PC-9 (cell line): Measurements from ENCODE around the gene GPR160. TPM values are rescaled to one million over a fixed set of nuclear protein-coding genes. Genes with fewer than 3 reads are reported as not detected.

Experiments used
- Bru-seq: library from RNA; stranded (reverse); fragments of 400-500 nt; gene quantifications from one replicate; lab custom pipeline; 2021; lab: Mats Ljungman, UMichigan
- BruChase-seq, 2 experiments: library from RNA; stranded (reverse); fragments of 400-500 nt; gene quantifications; one replicate each; lab custom pipeline; 2021; lab: Mats Ljungman, UMichigan
- BruUV-seq: library from RNA; stranded (reverse); fragments of 400-500 nt; replicated peaks from 2 replicates; lab custom pipeline; 2021; lab: Mats Ljungman, UMichigan
- CTCF ChIA-PET: fragments of 300-600 bp; sonication (Branson Sonifier 250); formaldehyde crosslinking; loops from one replicate; lab custom pipeline; 2022; ENCODE audit warnings: antibody characterized with exemption; lab: Charles Lee
- POLR2A ChIA-PET: fragments of 300-600 bp; sonication (Branson Sonifier 250); formaldehyde crosslinking; loops from one replicate; lab custom pipeline; 2022; ENCODE audit warnings: antibody characterized with exemption; ENCODE audit not compliant: unreplicated experiment; lab: Charles Lee
- DNase-seq, 2 experiments: peaks; one replicate each; pipeline versions ENCODE4 v3.0.0 to v3.0.0-alpha.2; 2015 to 2022; ENCODE audit warnings: mixed read lengths in 1 of 2
- H2AFZ ChIP-seq: fragments of 200-600 bp; sonication (generic); 2 replicates; pipeline ENCODE4 v1.8.1; 2017; ENCODE audit warnings: antibody characterized with exemption
- H3F3A ChIP-seq: fragments of 200-600 bp; sonication (generic); 2 replicates; pipeline ENCODE4 v1.8.1; 2017; ENCODE audit warnings: antibody characterized with exemption, mild to moderate bottlenecking, low read depth; ENCODE audit not compliant: insufficient read depth
- H3K27ac ChIP-seq: fragments of 200-600 bp; sonication (generic); 2 replicates; pipeline ENCODE4 v1.6.1; 2016; ENCODE audit warnings: mixed run types
- H3K27me3 ChIP-seq: fragments of 200-600 bp; sonication (generic); 2 replicates; pipeline ENCODE4 v1.6.1; 2016; ENCODE audit warnings: low read depth, mixed run types; ENCODE audit not compliant: insufficient read depth
- H3K36me3 ChIP-seq: fragments of 200-600 bp; sonication (generic); 2 replicates; pipeline ENCODE4 v1.6.1; 2016; ENCODE audit warnings: low read depth, mixed run types
- H3K4me1 ChIP-seq: fragments of 200-600 bp; sonication (generic); replicated peaks from 2 replicates; pipeline ENCODE4 v1.6.1; 2016; ENCODE audit warnings: mixed run types; ENCODE audit not compliant: insufficient read depth
- H3K4me2 ChIP-seq: fragments of 200-600 bp; sonication (generic); 2 replicates; pipeline ENCODE4 v1.6.1; 2017; ENCODE audit warnings: mixed run types
- H3K4me3 ChIP-seq: fragments of 200-600 bp; sonication (generic); 2 replicates; pipeline ENCODE4 v1.6.1; 2016; ENCODE audit warnings: mixed run types
- H3K79me2 ChIP-seq: fragments of 200-600 bp; sonication (generic); 2 replicates; pipeline ENCODE4 v1.6.1; 2017; ENCODE audit warnings: low read depth, mixed run types
- H3K9me2 ChIP-seq: fragments of 200-600 bp; sonication (generic); 2 replicates; pipeline ENCODE4 v1.8.1; 2017; ENCODE audit warnings: mild to moderate bottlenecking; ENCODE audit not compliant: insufficient read depth
- H3K9me3 ChIP-seq: fragments of 200-600 bp; sonication (generic); 2 replicates; pipeline ENCODE4 v1.8.1; 2016; ENCODE audit warnings: low read depth; ENCODE audit not compliant: insufficient read depth
- H4K20me1 ChIP-seq: fragments of 200-600 bp; sonication (generic); 2 replicates; pipeline ENCODE4 v1.8.1; 2017; ENCODE audit not compliant: insufficient read depth
- EZH2 ChIP-seq: fragments of 200-600 bp; sonication (generic); IDR thresholded peaks from 2 replicates; pipeline ENCODE4 v1.8.0; 2017; ENCODE audit warnings: antibody characterized with exemption, low read depth
- intact Hi-C: fragments of 100-400 bp; cut with micrococcal nuclease; formaldehyde crosslinking; loops from one replicate; pipeline ENCODE4 v1.10.0; 2022; ENCODE audit not compliant: unreplicated experiment
- long read RNA-seq: library from polyadenylated mRNA; stranded (forward); transcript quantifications from one replicate; pipeline ENCODE4 v2.0.0, GENCODE V29; 2022
- total RNA-seq: library from RNA; stranded (reverse); gene quantifications from 2 replicates; pipeline ENCODE4 v1.2.3, GENCODE V29; 2021
- TF ChIP-seq, protein P1 (sequence below): fragments of 200-600 bp; sonication (generic); conservative IDR thresholded peaks from 2 replicates; pipeline ENCODE4 v1.6.1; 2017; ENCODE audit warnings: mixed run types, antibody characterized with exemption, mild to moderate bottlenecking, moderate library complexity

The GPR160 gene, protein sequence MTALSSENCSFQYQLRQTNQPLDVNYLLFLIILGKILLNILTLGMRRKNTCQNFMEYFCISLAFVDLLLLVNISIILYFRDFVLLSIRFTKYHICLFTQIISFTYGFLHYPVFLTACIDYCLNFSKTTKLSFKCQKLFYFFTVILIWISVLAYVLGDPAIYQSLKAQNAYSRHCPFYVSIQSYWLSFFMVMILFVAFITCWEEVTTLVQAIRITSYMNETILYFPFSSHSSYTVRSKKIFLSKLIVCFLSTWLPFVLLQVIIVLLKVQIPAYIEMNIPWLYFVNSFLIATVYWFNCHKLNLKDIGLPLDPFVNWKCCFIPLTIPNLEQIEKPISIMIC
- total RNA-seq (11.1 and 12.6 TPM in 2 replicates), Bru-seq, nascent RNA (percentile 59 among the genes with signal in this experiment), BruChase-seq, experiment 1, labeled RNA remaining after a 2-hour chase (percentile 58 among the genes with signal in this experiment), BruChase-seq, experiment 2, labeled RNA remaining after a 6-hour chase (percentile 51 among the genes with signal in this experiment)
- long read RNA-seq, transcript GPR160-201 (4 exons, 2,039 nt) = major isoform, 19 of 25 reads
- long read RNA-seq, partial matches to known transcripts = 0 of 25 reads
- long read RNA-seq, other reads (novel, unspliced or antisense) = 3 of 25 reads

- intact Hi-C loops = loop anchor here (1.0 to 5.0 kb wide), 6 partner anchors 12 to 375 kb away; no protein-coding TSS in a partner anchor
- Histone ChIP-seq H3K4me1 (peaks cover 9% of the 10 kb centered on the region), H3K27ac (no peak within 1 kb of the TSS)
Observed at GRCh38 chr3:170037463-170038433, at the start of gene GPR160. Gene GPR160 (plus strand): TSS chr3:170037995. CDS start chr3:170083973, 45,978 bp downstream.

GRCh38 chr3:169990431-169990830, 47.4 kb upstream of the GPR160 start:
- Histone ChIP-seq H3K4me1 (no peaks in the 10 kb centered on the region), H3K36me3 (peaks cover 66% of the 10 kb centered on the region), H3K27me3 (no peaks in the 10 kb centered on the region), H3K79me2 (no peaks in the 10 kb centered on the region), H3K9me3 (no peaks in the 10 kb centered on the region), H3F3A (peaks cover 4% of the 10 kb centered on the region; the same call in 1 of the 2 replicates), H3K9me2 (no peaks in the 10 kb centered on the region), H4K20me1 (no peaks in the 10 kb centered on the region), H3K4me2 (no peak overlapping the region), H3K27ac (no peak overlapping the region), H3K4me3 (no peak overlapping the region), H2AFZ (no peak overlapping the region)
- CTCF ChIA-PET = no interaction called here
- POLR2A ChIA-PET = interaction anchor here (0.6 to 0.7 kb wide), 2 partner anchors 90 to 132 kb away, joined by 7 to 8 read pairs; no protein-coding TSS in a partner anchor
- intact Hi-C loops = no loop called here
- no peak for DNase-seq
- TF ChIP-seq EZH2 = no peak
- TF ChIP-seq, protein P1, sequence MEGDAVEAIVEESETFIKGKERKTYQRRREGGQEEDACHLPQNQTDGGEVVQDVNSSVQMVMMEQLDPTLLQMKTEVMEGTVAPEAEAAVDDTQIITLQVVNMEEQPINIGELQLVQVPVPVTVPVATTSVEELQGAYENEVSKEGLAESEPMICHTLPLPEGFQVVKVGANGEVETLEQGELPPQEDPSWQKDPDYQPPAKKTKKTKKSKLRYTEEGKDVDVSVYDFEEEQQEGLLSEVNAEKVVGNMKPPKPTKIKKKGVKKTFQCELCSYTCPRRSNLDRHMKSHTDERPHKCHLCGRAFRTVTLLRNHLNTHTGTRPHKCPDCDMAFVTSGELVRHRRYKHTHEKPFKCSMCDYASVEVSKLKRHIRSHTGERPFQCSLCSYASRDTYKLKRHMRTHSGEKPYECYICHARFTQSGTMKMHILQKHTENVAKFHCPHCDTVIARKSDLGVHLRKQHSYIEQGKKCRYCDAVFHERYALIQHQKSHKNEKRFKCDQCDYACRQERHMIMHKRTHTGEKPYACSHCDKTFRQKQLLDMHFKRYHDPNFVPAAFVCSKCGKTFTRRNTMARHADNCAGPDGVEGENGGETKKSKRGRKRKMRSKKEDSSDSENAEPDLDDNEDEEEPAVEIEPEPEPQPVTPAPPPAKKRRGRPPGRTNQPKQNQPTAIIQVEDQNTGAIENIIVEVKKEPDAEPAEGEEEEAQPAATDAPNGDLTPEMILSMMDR = no peak
- no TSS peak for BruUV-seq

More at GRCh38 chr3:170037463-170038433, at the start of gene GPR160:
- TF ChIP-seq, protein P1 = peak; percentile 98
- no peak for TF ChIP-seq EZH2
- peaks cover 6% of the 10 kb centered on the region; the same call in 1 of the 2 replicates for H3F3A ChIP-seq
- H3K9me3 ChIP-seq = no peaks in the 10 kb centered on the region
- H3K4me2 ChIP-seq = peak within 1 kb of the TSS; percentile 76
- ChIA-PET CTCF (interaction anchor here (0.6 kb wide), 2 partner anchors 12 to 108 kb away, joined by 3 to 4 read pairs; no protein-coding TSS in a partner anchor), POLR2A (interaction anchor here (0.6 kb wide), 1 partner anchor 62 kb away, joined by 3 read pairs; no protein-coding TSS in a partner anchor)
- no TSS peak for BruUV-seq
- peak within 1 kb of the TSS; percentile 97 for H2AFZ ChIP-seq
- H3K4me3 ChIP-seq = peak within 1 kb of the TSS; percentile 79
- peak; percentile 73 to 89 for DNase-seq
- H3K9me2 ChIP-seq = no peaks in the 10 kb centered on the region
- no peaks in the 10 kb centered on the region for H4K20me1 ChIP-seq
- H3K27me3 ChIP-seq = no peaks in the 10 kb centered on the region
- no peaks in the 10 kb centered on the region; the same call in 1 of the 2 replicates for H3K79me2 ChIP-seq
- H3K36me3 ChIP-seq = no peaks in the 10 kb centered on the region
